Inflammatory macrophage treated with lipopolysaccharide for 4 hours (primary cell): ENCODE measurements around the gene MMAB.

Source experiments
- DNase-seq: peaks from one replicate; pipeline ENCODE4 v3.0.0-alpha.2; 2020

The MMAB gene

DNA sequence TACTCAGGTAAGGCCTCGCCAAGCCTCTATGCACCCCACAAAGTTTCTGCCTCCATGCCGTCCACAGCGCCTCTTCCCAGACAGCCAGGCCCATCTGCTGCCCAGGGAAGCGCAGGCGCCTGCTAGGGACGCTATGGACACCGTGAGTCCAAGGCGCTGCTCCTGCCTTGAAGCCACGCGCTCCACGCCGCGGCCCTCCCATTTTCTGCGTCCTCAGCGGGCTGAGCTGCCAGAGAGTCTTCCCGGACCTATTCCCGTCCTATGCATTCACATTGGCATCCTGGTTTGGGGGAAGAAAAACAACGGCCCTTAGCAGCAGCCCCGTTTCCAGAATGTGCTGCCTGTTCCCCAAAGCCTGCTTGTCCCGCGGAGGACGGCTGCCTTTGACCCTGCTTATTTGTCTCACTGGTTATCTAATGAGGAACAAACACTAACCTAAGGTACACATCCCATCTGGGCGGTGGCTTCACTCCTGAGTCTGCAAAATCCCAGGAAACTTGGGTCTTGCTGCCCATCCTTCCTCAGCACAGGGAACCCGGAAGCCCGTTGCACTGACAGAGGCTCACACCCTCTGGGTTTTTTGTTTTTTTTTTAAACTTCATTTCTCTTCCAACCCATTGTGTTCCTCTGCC is 38.0 kb downstream of the MMAB start:
- no peak for DNase-seq

DNA sequence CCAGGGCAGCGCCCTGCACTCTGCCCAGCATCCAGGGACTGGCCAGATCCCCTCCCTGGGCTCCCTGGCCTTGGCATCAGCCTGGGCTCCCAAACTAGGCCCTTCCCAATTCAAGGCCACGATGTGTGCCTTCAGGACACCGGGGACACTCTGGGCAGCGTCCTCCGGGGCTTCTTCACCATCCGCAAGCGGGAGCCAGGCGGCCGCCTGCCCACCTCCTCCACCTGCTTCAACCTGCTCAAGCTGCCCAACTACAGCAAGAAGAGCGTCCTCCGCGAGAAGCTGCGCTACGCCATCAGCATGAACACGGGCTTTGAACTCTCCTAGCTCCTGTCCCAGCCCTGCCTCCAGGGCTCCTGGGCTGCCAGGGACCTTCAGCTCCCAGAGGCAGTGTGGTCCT is 38.8 kb downstream of the MMAB start:
- DNase-seq = no peak

DNA sequence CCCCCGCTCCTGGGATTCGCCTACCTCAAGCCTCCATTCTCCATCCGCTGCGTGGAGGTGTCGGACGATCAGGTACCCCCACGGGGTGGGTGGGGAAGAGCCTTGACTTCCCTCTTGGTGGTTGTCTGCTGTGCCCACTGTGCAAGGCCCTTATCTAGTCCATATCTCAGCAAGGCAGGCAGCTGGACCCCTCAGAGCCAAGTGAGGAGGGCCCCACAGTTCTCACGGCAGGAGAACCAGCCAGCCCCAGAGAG is 39.9 kb downstream of the MMAB start:
- no peak for DNase-seq

DNA sequence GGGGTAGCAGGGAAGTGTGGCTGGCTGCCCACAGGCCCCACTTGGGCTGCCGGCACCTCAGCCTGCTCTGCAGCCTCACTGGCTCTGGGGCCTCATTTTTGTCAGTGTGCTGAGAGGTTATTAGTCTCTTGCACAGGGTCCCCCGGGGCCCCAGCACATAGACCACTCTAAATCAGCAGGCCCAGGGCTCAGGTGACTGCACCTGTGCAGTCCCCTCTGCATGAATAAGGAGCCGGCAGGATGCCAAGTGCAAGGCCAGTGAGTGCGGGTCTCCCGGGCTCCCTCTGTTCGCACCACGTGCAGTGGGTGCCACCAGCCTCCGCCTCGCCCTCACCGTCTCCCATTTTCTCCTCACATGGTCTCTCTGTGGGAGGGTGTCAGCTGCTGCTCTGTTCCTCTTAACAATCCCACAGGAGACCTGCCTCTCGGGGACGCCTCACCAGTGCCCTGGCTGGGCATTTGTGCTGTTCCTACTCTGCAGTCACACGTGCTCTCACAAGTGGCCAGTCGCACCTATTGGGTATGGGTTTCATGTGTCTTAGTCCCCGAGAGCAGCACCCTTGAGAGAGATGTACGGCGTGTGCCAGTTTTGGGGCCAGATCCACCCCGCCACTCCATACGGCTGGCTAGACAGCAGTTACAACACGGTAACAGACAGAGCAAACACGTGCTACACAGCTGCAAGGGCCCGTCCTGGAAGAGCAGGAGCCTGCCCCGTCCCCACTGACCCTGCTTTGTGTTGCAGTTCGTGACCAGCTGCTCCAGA is 40.4 kb downstream of the MMAB start:
- DNase-seq = no peak

DNA sequence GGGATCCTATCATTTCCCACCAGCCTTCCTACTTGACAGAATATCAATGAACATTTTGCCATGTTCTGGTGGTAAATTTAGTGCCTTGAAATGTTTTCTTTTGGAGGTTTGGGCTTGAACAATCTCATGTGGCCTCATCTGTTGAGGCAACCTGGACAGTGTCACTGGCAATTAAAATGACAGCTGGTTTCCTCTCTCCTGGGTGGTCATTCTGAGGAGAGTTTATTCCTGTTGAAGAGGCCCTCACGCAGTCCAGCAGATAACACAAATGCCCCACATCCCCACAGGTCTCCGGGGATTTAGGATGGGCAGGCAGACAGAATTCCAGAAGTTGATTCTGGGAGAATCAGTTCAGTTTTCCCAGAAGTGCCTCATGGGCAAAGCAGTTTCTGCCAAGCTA is 41.9 kb downstream of the MMAB start:
- DNase-seq = no peak

DNA sequence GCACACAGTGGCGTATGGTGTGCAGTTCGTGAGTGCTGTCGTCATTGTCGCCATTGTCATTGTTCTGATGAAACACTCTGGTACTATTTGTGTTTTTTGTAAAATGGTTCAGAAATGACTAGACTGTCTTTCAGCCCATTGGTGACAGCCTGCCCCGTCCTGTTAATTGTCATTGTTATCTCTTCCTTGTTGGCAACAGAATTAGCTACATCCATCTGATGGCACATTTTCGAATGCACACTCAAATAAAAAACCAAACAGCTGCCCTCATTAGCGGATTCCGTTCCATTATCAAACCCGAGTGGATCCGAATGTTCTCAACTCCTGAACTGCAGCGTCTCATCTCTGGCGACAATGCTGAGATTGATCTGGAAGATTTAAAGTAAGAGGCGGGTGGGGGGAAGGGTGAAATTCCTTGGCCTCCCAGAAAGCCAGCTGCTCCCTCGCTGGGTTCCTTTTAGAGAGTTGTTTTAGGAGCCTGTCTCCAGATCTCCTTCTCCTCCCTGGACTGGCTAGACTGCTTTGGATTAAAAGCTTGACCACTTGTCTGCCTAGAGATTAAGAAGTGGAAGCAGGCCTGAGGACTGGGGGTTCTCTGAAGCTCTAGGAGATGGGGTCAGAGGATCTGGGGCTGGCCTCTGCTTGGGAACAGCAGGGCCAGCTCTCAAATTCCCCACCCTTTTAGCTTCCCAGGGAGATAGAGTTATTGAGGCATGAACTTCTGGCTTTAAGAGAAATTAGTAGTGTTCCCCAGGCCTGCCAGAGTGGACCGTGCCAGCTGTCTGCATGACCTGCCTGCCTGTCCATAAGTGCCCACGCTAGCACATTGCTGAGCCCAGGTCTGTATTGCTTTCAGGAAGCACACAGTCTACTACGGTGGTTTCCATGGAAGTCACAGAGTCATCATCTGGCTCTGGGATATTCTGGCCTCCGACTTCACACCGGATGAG is 43.3 kb downstream of the MMAB start:
- DNase-seq = no peak

DNA sequence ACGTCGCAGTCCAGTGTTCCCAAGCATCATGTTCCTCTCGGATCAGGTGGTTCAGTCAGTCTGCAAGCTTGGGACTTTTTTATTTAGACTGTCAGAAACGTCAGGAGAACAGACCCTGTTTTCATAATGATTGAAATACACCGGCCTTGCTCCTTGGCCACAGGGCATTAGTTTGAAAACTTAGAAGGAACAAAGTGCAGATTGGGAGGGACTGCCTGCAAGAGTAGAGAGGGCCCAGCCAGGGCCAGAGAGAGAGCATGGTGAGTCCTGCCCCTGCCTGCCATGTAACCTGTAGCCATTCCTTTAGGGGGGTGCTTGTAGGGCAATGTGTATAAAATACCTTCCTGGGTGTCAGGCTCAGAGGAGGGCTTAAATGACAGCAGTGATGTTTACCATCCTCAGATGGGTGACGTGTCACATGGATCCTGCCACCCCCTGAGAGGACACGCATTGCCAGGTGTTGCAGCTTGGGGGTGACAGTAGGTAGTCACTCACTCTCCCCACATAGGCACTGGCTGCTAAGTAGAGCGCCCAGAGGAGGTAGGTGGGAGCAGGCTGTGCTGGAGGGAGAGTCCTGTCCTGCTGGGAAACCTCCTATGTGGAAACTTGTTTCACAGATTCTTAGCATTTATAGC is 45.7 kb downstream of the MMAB start:
- no peak for DNase-seq

DNA sequence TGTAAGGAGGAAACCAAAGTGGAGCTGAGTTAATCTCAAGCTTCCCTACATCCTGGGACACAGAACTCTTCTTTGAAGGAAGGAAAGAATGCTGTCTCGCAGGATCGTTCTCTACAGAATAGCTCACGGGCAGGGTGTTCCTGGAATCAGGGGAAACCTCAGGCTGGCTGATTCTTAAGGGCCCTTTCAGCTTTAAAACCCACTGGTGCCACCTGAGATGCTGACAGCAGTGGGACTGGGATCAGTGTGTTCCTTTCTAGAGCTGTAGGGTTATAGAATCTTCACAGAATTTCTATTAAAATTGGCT is 48.1 kb downstream of the MMAB start:
- DNase-seq = no peak

DNA sequence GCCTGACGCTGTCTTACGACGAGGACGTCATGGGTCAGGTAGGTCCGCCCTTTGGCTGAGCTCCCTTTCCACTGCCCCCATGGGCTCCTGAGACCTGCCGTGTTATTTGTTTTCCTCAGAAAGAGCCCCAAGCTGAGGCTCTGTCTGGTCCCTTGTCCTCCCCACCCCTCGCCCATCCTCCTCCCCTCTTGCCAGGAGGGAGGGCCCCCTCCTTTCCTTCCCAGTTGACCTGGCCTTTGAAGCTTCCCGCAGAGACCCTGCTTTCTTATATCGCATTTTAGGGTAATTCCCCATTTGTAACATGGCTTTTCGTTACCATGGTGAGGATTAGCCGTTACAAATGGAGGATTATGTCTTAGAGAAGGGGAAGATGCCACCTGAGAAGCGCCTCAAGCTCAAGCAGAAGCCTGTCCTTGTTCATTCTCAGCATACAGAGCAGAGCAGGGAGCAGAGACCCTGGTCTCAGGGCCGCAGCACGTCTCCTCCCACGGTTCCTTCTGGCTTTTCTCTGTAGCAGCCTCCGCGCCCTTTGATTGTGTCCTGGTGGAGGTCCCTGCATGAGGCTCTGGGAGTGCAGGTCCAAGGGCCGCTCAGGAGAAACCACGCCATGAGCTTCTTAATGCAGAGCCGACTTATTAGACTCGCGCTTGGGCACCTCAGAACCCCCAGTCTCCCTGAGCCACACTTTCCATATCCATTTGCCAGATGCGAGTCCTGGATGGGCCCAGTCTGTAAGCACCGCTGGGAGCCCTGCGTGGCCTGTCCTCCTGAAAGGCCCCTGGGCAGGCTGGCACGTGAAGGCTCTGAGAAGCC is 48.6 kb downstream of the MMAB start:
- DNase-seq = no peak

DNA sequence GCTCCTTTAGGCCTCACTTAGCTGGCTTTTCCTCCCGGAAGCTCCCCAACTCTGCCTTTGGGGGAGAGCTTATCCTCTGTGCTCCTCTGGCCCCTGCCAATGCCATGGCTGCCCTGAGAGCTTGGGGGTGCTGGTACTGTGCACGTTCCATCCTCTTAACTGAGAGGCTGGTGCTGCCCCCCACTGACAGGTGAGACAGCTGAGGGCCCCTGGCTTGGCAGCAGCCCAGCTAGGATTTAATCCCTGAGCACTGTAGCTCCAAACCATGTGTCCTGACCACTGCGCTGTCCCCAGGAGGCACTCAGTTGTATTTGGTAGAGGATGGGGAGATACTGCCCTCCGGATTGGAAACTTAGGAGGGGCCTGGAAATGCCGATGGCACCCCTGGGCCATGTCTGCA is 49.8 kb downstream of the MMAB start:
- no peak for DNase-seq

DNA sequence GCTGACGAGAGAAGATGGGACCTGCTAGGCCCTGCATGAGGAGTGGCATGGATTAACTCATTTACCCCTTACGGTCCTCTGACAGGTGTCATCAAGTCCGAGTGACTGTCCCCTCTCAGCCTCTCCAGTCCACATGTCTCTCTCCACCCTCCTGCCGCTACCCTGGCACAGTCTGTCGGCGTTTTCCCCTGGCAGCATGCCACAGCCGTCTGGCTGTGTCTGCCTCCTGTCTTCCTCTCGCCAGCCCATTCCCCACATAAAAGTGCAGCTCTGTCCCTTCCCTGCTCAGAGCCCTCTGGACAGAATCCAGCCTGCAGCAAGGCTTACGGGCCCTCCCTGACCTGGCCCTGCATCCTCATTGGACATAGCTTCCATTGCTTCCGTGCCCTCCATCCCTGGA is 50.2 kb downstream of the MMAB start:
- no peak for DNase-seq

DNA sequence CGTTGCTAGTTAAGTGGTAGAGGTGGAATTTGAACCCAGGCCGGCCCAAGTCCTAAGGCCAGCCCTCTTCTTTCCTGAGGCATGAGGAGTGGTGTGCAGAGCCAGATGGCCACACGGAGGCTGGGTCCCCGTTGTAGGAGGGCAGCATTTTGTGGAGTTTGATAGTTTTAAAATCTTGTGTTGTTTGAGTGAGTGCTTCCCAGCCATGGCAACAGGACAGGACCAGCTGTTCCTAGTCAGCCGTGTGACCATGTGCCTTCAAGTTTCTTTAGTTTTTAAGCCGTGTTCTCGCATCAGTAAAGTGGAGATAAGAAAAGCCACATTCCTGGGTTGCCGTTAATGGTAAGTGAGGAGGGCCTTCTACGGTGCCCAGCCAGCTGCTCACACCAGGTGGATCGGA is 51.5 kb downstream of the MMAB start:
- DNase-seq = no peak

DNA sequence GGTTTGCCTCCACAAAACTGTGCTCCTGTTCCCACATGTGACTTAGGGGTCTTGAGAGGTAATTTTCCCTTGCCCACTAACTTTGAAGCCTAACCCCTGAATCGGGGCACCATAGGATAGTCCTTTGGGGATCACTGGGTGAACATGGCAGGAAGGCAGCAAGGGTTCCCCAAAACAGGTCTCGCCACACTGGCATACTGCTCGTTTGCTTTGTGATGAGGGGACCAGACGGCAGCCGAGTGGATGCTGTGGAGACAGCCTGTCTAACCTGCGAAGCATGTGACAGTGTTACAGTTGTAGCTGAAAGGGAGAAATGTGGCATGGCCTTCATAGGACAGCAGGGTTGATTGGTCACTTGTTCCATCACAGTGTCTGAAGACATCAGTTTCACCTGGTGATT is 53.5 kb downstream of the MMAB start:
- DNase-seq = no peak

DNA sequence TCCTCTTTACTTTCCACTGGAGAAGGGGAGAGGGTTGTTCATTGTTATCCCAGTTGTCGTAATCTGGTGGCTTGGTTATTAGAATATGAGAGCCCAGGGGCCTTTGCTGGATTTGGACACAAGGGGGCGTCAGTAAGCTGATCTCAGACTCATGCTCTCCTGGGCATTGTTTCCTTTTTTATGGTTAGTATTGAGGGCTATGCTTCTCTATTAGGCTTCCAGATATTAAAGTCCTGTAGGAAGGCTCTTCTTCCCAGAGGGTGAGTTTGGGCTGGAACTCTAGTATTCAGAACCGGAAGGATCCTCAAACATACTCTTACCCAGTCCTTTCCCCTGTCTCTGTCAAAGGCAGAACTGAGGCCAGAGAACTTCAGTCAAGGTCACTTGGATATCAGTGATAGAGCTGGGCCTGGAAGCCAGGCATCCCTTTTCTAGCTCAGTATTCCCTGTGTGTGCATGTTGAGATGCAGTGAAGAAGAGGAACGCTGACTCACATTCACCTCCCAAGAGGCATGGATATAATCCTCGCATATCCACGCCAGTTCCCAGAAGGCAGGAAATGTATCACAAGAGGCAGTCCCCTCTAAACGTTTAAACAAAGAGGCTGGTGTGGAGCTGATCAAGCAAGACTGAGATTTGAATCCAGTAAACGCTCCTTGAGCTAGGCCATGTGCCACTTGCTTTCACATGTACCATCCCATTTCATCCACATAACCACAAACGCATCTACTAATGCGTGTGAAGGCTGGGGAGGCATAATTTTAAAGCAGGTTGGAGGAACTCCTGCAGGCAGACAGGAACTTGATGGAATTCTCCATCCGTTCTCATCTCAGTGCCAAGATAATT is 54.3 kb downstream of the MMAB start:
- peak; percentile 49 for DNase-seq

DNA sequence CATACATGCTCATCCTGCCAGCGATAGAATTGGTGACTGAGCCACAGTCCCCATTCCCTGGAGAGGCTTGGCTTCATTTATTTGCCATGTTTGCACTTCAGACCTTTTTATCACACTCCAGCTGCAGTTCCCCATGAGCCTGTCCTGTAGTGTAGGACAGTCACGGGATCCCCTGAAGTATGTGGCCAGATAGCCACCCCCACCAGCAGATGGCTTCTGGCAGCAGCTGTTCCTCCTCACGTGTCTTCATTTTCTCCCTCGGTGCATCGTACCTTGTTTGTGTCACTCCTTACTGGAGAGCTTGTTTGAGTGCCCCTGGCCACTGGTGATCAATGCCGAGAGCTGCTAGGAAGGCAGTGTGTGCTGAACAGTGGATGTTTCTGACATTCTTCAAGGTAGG is 55.7 kb downstream of the MMAB start:
- DNase-seq = no peak

DNA sequence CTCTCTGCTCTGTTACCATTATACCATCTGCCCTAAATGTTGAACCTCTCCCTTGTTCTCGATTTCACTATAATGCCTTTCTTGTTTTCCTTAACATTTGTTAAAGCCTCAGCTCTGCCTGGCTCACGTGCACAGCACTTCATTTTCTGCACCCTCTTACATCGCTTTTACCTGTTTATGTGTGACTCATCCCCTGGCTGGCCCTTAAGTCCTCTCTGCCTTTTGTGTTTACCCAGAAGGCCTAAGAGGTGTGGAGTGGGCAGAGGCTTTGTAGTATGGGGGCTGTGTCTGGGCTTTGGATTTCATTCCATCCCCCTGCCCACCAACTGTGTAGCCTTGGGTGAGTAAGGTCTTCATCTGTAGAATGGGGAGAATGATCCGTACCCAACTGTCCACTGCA is 59.3 kb downstream of the MMAB start:
- DNase-seq = no peak

DNA sequence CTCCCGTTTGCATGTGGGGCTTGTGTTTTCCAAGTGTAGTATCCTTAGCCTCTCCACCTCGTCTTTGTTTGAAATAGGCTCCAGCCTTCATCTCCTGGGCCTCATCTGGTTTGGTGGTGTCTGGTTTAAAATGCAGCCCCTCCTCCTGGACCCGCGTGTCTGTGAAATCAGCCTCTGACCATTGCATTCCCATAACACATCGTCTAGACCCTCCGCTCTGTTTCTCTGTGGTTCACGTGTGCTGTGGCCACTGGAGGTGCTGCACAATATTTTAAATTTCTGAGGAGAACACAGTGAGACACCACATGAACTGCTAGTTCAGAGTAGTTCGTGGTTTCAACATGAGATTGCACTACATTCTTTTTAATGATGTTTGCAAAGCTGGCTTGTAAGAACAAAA is 60.3 kb downstream of the MMAB start:
- DNase-seq = no peak

DNA sequence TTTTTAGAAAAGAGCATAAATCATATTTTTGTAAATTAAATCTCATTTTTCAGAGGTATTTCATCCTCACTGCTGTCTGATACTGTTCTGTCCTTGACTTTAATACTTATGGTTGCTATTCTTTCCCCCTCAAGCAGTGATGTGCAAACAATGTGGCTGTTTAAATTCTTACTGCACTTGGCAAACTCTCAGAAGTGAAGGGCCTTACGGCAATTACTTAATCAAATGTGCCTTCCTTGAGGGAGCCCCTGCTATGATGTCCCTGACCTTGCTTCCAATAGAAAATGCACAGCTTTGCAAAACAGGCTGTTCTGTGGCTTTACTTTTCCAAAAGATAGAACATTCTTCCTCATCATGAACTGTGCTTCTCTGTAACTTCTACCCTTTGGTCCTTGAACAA is 60.7 kb downstream of the MMAB start:
- no peak for DNase-seq

DNA sequence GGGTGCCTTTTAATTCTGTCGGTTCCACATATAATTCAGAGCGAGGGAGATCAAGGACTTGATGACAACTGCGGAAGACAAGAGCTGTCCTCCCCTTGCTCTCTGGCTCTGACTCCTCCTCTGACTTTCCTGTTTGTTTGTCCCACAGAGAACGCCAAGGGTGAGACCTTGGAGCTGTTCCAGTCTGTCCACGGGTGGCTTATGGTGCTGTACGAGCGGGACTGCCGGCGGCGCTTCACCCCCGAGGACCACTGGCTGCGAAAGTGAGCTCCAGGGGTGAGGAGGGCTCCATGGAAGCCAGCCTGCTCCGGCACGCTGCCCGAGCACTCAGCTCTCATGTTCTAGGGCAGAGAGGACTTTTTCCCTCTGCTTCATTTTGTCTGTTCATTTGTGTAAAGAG is 63.1 kb downstream of the MMAB start:
- no peak for DNase-seq

DNA sequence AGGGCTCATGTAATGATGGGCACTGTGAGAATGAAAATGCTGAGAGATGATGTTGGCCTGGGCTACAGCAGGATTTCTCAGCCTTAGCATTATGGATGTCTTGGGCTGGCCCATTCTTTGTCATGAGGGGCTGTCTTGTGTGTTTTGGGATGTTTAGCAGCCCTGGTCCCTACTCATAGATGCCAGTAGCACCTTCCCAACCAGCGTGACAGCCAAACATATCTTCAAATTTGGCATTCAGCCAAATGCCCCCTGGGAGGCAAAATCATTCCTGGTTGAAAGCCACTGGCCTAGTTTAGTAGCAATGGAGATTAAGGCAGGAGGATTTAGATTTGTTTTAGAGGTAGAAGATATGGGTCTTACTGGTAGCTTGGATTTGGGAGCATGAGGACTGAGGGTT is 69.2 kb downstream of the MMAB start:
- no peak for DNase-seq
